GM12801 (cell line): ENCODE data around the gene MAP3K2.

Source experiments
- CTCF ChIP-seq: IDR thresholded peaks from one replicate; pipeline ENCODE4 v1.5.1; 2011; ENCODE audit warnings: control low read depth; ENCODE audit not compliant: insufficient read length; ENCODE audit errors: extremely low read depth

The MAP3K2 gene

GRCh38 chr2:127413200-127413599, 25.4 kb upstream of the MAP3K2 start:
- TF ChIP-seq CTCF = no peak

DNA sequence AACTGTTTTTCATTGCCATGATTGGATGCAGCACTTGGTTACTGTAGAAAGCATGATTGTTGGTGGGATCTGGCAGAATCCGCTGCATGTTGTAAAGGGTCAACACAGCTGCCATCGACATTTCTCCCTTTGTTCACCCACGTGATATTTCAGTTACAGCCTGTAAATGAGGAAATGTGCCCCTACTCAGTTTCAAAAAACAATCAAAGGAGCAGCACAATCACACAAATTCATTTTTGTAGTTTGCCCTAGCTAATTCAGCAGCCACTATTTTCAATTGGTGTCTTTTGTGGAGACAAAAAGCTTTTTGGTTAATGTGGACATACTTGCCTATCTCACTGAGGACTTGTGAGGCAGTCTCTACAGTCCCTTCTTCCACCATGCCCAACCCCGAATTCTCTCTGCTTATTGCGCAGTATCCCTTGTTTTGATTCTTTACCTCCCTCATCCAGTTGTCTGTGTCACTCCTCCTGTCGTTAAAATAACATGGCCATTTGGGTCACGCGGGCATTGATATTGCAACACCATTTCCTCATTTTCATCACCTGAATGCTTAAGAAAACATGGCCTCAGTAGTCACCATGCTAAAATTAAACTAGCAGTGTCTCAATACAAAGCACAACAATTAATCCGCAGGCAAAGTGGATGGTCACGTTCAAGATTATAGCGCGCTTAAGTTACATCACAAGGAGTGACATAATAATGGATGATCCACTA, 24.0 kb upstream of the MAP3K2 start:
- TF ChIP-seq CTCF = no peak

GRCh38 chr2:127410871-127411652, 23.3 kb upstream of the MAP3K2 start:
- TF ChIP-seq CTCF = no peak

DNA sequence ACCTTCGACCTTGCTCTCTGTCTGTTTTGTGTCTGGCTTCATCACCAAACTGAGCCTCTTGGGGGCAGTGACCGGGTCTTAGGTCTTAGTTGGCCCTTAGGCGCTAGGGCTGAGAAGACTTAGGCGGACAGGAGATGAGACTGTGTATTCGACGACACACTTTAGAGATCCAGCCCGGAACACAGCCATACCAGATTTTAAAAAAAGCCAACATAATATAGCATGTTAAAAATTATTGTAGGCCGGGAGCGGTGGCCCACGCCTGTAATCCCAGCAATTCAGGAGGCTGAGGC, 21.0 kb upstream of the MAP3K2 start:
- TF ChIP-seq CTCF = no peak

DNA sequence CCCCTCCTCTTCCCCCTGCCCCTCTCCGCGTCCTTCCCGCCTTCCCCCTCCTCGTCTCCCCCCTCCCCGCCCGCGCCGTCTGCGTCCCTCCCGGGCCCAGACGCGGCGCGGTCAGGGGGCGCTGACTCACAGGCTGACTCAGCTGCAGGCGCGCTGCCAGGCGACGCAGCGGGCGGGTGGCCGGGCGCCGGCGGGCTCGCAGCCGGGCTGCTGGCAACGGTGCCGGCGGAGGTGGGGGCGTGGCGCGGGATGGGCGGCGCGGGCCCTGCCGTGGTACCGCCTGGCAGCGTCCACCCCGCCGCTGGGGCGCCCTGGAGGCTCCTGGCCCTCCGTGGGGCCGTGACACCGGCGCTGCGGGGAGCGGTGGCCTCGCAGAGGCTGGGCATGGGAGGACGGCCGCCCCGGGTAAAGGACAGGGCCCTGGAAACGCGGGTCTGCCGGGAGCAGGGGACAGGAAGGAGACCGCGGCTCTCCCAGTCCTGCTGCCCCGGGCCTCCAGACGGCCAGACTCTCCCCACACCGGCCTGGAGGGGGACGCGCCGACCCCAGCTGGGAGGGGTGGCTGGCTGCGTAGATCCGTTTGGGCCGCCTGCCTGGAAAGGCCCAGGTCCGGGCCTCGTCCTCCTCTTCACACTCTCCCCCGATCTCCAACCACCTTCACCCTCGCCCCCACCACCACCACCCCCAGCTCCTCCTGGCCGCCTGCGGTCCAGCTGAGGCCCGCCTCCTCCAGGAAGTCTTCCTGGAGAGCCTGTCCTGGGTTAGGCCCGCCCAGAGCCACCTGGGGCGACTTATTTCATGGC, 20.4 kb upstream of the MAP3K2 start:
- TF ChIP-seq CTCF = no peak

- no peak for TF ChIP-seq CTCF
Observed at GRCh38 chr2:127407661-127408003, 19.9 kb upstream of the MAP3K2 start.

DNA sequence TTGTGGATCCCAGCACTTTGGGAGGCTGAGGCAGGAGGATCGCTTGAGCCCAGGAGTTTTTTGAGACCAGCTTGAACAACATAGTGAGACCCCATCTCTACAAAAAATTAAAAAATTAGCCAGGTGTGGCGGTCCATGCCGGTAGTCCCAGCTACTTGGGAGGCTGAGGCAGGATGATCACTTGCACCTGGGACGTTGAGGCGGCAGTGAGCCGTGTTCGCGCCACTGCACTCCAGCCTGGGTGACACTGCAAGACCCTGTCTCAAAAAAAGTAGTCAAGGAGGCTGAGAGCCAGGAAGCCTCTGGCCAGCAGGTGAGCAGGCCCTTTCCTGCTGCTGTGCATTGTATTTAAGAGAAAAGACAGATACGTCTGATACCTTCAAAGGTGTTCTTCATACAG, 19.3 kb upstream of the MAP3K2 start:
- TF ChIP-seq CTCF = no peak
